Cardiac fibroblast (primary cell): ENCODE data around the gene CERK.

ENCODE experiments used
- DNase-seq, 2 donors: peaks; one replicate each; pipeline versions ENCODE4 v3.0.0 to v3.0.0-alpha.2; 2010; ENCODE audit warnings: low read depth in 2 of 2
- H3K4me3 ChIP-seq, 2 donors: replicated peaks in 1 of 2; 1 replicate in 1 of 2; 2 replicates in 1 of 2; pipeline ENCODE4 v1.5.1; 2011; ENCODE audit warnings: low read depth in 2 of 2, low read length in 2 of 2, mild to moderate bottlenecking in 2 of 2, moderate library complexity in 1 of 2
- TF ChIP-seq, protein P1 (sequence below): IDR thresholded peaks from one replicate; pipeline ENCODE4 v1.5.1; 2011; ENCODE audit warnings: low read depth, mild to moderate bottlenecking, low read length, inconsistent platforms

Gene CERK

DNA sequence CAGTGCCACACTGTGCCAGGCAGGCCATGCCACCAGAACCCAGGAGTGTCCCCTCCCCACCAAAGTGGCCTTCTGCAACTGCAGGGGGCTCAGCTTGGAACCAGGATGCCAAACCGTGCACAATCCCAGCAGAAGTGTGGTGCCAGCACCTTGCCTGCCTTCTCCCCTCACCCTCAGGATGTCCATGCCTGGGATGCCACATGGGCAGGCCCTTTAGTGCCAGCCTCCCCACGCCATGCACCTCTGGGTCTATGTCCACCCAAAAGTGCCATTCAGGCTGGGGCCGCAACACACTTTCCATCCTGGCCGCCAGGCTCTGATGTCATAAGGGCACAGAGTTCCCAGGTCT is 15.7 kb upstream of the CERK start:
- TF ChIP-seq, protein P1, sequence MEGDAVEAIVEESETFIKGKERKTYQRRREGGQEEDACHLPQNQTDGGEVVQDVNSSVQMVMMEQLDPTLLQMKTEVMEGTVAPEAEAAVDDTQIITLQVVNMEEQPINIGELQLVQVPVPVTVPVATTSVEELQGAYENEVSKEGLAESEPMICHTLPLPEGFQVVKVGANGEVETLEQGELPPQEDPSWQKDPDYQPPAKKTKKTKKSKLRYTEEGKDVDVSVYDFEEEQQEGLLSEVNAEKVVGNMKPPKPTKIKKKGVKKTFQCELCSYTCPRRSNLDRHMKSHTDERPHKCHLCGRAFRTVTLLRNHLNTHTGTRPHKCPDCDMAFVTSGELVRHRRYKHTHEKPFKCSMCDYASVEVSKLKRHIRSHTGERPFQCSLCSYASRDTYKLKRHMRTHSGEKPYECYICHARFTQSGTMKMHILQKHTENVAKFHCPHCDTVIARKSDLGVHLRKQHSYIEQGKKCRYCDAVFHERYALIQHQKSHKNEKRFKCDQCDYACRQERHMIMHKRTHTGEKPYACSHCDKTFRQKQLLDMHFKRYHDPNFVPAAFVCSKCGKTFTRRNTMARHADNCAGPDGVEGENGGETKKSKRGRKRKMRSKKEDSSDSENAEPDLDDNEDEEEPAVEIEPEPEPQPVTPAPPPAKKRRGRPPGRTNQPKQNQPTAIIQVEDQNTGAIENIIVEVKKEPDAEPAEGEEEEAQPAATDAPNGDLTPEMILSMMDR = no peak
- H3K4me3 ChIP-seq = peak overlapping the region in 1 of 2 donors; percentile 14
- DNase-seq = no peak

DNA sequence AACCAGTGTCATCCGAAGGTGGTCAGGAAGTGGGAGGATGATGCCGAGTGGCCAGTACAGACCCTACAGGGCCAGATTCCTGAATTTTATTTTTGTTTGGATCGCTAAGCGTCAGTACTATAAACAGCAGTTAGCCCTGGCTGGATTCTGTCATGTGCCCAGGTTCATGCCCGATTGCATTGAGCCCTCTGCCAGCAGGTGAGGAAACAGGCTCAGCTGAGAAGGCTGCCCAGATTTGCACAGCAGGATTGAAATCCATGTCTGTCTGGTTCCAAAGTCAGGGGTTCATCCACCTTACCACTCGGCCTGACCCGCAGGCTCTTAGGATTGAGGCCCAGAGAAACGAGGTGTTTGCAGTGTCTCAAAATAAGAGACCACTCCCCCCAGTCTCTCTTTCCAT is 15.3 kb upstream of the CERK start:
- DNase-seq = no peak
- TF ChIP-seq, protein P1 = no peak
- H3K4me3 ChIP-seq = no peak overlapping the region

DNA sequence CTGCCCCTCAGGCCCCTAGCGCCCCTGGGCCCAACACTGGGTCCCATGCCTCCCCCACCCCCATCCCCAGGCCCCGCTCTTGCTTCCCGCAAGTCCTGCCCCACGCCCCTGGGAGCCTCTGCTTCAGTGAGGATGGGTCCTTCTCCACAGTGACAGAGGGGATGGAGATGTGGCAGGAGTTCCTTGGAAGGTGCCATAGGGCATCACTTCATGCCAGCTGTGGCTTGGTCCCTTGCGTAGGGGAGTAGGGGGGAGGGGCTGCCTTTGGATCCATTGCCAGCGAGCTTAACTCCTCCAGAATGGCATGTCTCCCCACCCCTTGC is 14.9 kb upstream of the CERK start:
- H3K4me3 ChIP-seq = no peak overlapping the region
- TF ChIP-seq, protein P1 = no peak
- DNase-seq = no peak

DNA sequence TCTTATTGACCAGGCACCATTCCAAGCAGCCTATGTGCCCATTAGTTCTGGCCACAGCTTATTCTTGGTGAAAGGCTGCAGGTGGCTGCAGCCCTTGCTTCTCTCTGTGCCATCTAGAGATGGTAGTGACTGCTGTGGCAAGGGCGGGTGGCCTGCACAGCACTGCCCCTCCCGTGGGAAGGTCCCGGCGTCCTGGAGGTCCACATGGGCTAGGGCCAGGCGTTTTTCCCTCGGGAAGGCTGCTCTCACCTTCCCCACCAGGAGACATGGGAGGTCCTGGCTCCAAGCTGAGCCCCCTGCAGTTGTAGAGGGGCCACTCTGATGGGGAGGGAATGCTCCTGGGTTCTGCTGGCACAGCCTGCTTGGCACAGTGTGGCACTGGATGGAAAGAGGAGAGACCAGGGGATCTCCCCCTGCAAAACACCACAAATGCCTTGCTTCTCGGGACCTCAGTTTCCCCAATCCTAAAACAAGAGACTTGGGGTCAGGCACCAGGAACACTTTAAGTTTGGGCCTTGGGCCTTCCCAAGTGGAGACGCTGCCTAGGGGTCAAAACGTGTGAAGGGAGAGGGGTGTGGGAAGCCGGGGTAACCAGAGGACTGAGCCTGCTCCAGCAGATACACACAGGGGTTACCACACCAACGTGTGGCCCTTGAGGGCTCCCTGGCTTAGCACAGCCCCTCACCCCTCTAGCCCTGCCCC is 14.4 kb upstream of the CERK start:
- H3K4me3 ChIP-seq = no peak overlapping the region
- DNase-seq = no peak
- TF ChIP-seq, protein P1 = no peak

DNA sequence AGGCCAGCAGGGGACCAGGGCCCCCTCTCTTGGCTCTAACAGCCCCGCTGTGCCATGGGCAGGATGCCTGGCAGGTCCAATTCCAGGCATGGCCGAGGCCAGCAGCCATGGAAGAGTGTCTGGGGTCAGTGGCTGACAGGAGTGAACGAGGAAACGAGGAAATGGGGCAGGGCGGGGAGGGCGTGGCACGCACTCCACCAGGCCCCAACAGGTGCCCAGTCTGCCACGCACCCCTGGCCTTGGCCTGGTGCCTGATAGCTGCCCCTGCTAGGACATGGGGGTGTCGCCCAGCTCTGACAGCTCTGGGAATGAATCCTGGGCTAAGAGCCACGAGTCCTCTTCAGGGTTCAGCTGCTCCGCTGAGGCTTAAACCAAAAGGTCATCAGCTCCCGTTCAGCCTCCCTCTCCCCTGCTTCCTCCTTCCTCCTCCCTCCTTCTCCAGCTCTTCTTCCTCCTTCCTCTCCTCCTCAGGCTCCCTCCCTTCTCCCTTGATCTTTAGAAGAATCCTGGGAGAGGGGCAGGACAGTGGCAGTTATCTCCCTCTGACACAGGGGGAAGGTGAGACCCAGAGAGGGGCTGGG is 12.9 kb upstream of the CERK start:
- TF ChIP-seq, protein P1 = no peak
- DNase-seq = no peak
- no peak overlapping the region for H3K4me3 ChIP-seq

DNA sequence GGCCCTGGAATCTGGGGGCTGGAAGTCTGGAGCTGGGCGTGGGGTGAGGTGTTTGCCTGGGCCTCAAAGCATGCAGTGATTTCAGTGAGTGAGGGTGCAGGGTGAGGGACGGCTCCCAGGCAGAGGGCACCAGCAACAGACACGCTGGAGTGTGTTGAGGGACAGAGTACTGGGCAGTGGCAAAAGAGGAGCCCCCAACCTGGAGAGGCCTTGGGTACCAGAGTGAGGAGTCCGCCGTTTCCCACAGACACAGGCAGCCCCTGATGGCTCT is 12.4 kb upstream of the CERK start:
- DNase-seq = no peak
- TF ChIP-seq, protein P1 = no peak

More for the DNA sequence above, 12.4 kb upstream of the CERK start:
- H3K4me3 ChIP-seq = no peak overlapping the region
